PC-3 (cell line): ENCODE results near the gene CROCC2. TPM values are rescaled to one million over a fixed set of nuclear protein-coding genes. Genes with fewer than 3 reads are reported as not detected.

Source experiments
- ATAC-seq: fragments of 200-7000 bp; cut with Tn5 transposase; 2 replicates; pipeline ENCODE4 v1.9.1; 2020; ENCODE audit warnings: mild to moderate bottlenecking, moderate library complexity
- BruUV-seq: library from RNA; stranded (reverse); fragments of 400-500 nt; replicated peaks from 2 replicates; lab custom pipeline; 2021; lab: Mats Ljungman, UMichigan
- CTCF ChIA-PET: fragments of 300-600 bp; sonication (Branson Sonifier 250); formaldehyde crosslinking; loops from one replicate; lab custom pipeline; 2022; ENCODE audit warnings: antibody characterized with exemption; lab: Charles Lee
- POLR2A ChIA-PET: fragments of 300-600 bp; sonication (Branson Sonifier 250); formaldehyde crosslinking; loops from one replicate; lab custom pipeline; 2022; ENCODE audit warnings: antibody characterized with exemption; ENCODE audit not compliant: unreplicated experiment; lab: Charles Lee
- DNase-seq: peaks from one replicate; pipeline ENCODE4 v3.0.0-alpha.2; 2015
- H2AFZ ChIP-seq: fragments of 300-600 bp; sonication (generic); 2 replicates; pipeline ENCODE4 v1.6.0; 2016; ENCODE audit warnings: antibody characterized with exemption, low read length
- H3F3A ChIP-seq: fragments of 300-600 bp; sonication (generic); one replicate; pipeline ENCODE4 v1.6.0; 2017; ENCODE audit warnings: antibody characterized with exemption, low read length, control low read depth, mild to moderate bottlenecking; ENCODE audit not compliant: unreplicated experiment
- H3K27ac ChIP-seq: fragments of 300-600 bp; sonication (generic); 2 replicates; pipeline ENCODE4 v1.5.1; 2016; ENCODE audit warnings: mild to moderate bottlenecking, low read length
- H3K27me3 ChIP-seq: fragments of 300-600 bp; sonication (generic); 2 replicates; pipeline ENCODE4 v1.6.1; 2016; ENCODE audit warnings: low read length, mixed read lengths
- H3K36me3 ChIP-seq: fragments of 300-600 bp; sonication (generic); 2 replicates; pipeline ENCODE4 v1.6.1; 2016; ENCODE audit warnings: low read depth, mixed run types, low read length, mixed read lengths
- H3K4me1 ChIP-seq: fragments of 300-600 bp; sonication (generic); 2 replicates; pipeline ENCODE4 v1.5.1; 2016; ENCODE audit warnings: low read length; ENCODE audit not compliant: insufficient read depth
- H3K4me2 ChIP-seq: fragments of 300-600 bp; sonication (generic); 2 replicates; pipeline ENCODE4 v1.6.0; 2016; ENCODE audit warnings: low read length
- H3K4me3 ChIP-seq: fragments of 300-600 bp; sonication (generic); 2 replicates; pipeline ENCODE4 v1.5.1; 2016; ENCODE audit warnings: mild to moderate bottlenecking, low read length, mixed read lengths
- H3K79me2 ChIP-seq: fragments of 300-600 bp; sonication (generic); 2 replicates; pipeline ENCODE4 v1.6.1; 2017; ENCODE audit warnings: low read length, mixed read lengths
- H3K9ac ChIP-seq: fragments of 300-600 bp; sonication (generic); 2 replicates; pipeline ENCODE4 v1.6.0; 2016; ENCODE audit warnings: mild to moderate bottlenecking, low read length
- H3K9me2 ChIP-seq: fragments of 300-600 bp; sonication (generic); replicated peaks from 2 replicates; pipeline ENCODE4 v1.6.1; 2016; ENCODE audit warnings: mixed run types, low read length, mixed read lengths
- H3K9me3 ChIP-seq: fragments of 300-600 bp; sonication (generic); 2 replicates; pipeline ENCODE4 v1.6.1; 2016; ENCODE audit warnings: low read length, mixed read lengths
- H4K20me1 ChIP-seq: fragments of 300-600 bp; sonication (generic); 2 replicates; pipeline ENCODE4 v1.6.1; 2016; ENCODE audit warnings: low read length, mixed read lengths
- EZH2 ChIP-seq: fragments of 300-600 bp; sonication (generic); IDR thresholded peaks from one replicate; pipeline ENCODE4 v1.6.1; 2017; ENCODE audit warnings: antibody characterized with exemption, mild to moderate bottlenecking, low read length; ENCODE audit not compliant: unreplicated experiment
- EZH2phosphoT487 ChIP-seq: fragments of 300-600 bp; sonication (generic); IDR thresholded peaks from 2 replicates; pipeline ENCODE4 v1.6.1; 2018; ENCODE audit warnings: mild to moderate bottlenecking, antibody characterized with exemption, low read length, borderline replicate concordance
- intact Hi-C: fragments of 100-400 bp; cut with micrococcal nuclease; formaldehyde crosslinking; loops from 2 replicates; pipeline ENCODE4 v1.9.0; 2023
- total RNA-seq: library from RNA; depleted of rRNA; stranded (reverse); fragments of >200 nt; gene quantifications from 2 replicates; pipeline ENCODE4 v1.2.3, GENCODE V29; 2014
- TF ChIP-seq, protein P1 (sequence below): fragments of 300-600 bp; sonication (generic); conservative IDR thresholded peaks from 2 replicates; pipeline ENCODE4 v1.5.1; 2017; ENCODE audit warnings: antibody characterized with exemption, low read depth, mild to moderate bottlenecking, low read length

Gene CROCC2
- total RNA-seq, 1 experiment from 2014 or later: not detected

DNA sequence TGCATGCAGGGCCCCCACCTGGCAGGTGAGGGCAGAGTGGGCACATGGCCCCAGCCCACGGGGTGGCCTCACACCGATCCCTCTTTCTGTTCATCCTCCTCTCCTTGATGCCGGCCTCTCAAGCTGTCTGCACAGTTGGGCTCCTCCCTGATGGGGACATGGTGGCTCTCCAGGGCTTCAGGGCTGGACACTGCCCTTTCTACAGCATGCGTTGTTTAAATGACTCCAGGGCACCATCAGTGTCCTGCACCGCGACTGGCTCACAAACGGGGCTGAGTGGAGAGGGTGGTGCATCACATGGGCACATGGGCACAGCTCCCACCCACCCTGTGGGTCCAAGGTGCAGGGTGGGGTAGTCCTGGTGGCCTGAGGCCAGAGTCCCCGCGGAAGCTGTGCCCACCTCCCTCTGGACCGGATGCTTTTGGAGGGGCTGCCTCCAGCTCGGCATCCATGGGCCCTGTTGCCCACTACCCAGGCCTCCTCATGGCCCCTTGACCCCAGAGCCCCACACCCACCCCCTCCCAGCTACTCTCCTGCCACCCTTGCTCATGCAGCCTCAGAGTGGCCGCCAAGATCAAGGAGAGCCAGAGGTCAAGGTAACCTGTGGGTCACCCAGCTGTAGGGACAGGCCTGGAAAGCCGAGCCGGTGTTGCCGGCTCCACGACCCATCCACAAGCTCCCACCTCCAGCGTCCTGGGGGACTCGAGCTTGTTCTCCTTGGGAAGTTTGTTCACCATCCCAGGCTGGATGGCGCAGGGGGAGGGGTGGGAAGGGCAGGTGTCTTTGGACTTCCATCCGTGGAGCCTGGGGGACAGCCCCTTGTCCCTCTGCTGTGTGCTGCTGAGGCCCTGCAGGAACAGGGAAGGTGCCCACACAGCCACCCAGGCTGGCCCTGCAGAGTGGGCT is 80.0 kb downstream of the CROCC2 start:
- no peak for TF ChIP-seq EZH2
- TF ChIP-seq, protein P1, sequence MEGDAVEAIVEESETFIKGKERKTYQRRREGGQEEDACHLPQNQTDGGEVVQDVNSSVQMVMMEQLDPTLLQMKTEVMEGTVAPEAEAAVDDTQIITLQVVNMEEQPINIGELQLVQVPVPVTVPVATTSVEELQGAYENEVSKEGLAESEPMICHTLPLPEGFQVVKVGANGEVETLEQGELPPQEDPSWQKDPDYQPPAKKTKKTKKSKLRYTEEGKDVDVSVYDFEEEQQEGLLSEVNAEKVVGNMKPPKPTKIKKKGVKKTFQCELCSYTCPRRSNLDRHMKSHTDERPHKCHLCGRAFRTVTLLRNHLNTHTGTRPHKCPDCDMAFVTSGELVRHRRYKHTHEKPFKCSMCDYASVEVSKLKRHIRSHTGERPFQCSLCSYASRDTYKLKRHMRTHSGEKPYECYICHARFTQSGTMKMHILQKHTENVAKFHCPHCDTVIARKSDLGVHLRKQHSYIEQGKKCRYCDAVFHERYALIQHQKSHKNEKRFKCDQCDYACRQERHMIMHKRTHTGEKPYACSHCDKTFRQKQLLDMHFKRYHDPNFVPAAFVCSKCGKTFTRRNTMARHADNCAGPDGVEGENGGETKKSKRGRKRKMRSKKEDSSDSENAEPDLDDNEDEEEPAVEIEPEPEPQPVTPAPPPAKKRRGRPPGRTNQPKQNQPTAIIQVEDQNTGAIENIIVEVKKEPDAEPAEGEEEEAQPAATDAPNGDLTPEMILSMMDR: no peak
- no peak for TF ChIP-seq EZH2phosphoT487

DNA sequence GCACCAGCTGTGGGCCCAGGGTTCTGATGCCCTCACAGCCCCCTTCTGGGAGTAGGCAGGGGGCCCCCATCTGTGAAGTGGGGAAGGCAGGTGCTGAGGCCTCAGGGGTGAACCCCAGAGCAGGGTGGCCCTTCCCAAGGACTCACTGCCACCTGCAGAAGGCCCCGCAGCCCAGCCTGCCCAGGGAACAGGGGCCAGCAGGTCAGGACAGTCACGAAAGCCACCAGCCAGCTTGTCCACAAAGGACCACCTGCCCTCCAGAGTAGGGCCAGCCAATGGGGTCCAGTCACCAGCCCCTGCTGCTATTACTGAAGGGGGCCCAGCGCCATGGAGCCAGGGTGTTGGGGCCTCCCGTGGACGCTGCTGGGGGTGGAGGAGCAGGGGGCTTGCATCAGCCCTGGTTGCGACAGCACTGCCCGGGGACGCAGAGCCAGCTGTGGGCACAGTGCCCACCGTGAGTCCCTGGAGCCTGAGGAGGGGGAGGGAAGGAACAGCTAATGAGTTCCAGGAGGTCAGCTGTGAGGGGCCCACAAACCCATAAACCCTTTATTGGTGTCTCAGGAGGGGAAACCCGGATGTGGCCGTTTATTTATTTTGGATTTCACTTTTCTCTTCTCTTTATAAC is 80.8 kb downstream of the CROCC2 start:
- peaks cover 8% of the 10 kb centered on the region; the same call in 1 of the 2 replicates for H3K27me3 ChIP-seq
- intact Hi-C loops: no loop called here
- H3K79me2 ChIP-seq: no peaks in the 10 kb centered on the region
- no peak overlapping the region for H3K9ac ChIP-seq
- DNase-seq (no peak), ATAC-seq (no peak)
- no peak for TF ChIP-seq EZH2
- TF ChIP-seq, protein P1: no peak
- TF ChIP-seq EZH2phosphoT487: no peak
- no peaks in the 10 kb centered on the region for H3K9me3 ChIP-seq
- H3K27ac ChIP-seq: no peak overlapping the region
- peaks cover 8% of the 10 kb centered on the region for H3K4me1 ChIP-seq
- no peaks in the 10 kb centered on the region for H3K36me3 ChIP-seq
- no peak overlapping the region for H3K4me3 ChIP-seq
- no peaks in the 10 kb centered on the region for H3K9me2 ChIP-seq
- no peak overlapping the region for H2AFZ ChIP-seq
- no peaks in the 10 kb centered on the region for H4K20me1 ChIP-seq
- H3K4me2 ChIP-seq: no peak overlapping the region
- no peaks in the 10 kb centered on the region for H3F3A ChIP-seq
- ChIA-PET CTCF (no interaction called here), POLR2A (no interaction called here)
- BruUV-seq: no TSS peak

More for the DNA sequence above, 80.0 kb downstream of the CROCC2 start:
- peaks cover 2% of the 10 kb centered on the region for H3K4me1 ChIP-seq
- no peaks in the 10 kb centered on the region for H3K9me3 ChIP-seq
- ChIA-PET CTCF (no interaction called here), POLR2A (no interaction called here)
- no peak overlapping the region for H2AFZ ChIP-seq
- no peak overlapping the region for H3K9ac ChIP-seq
- no peaks in the 10 kb centered on the region for H3K9me2 ChIP-seq
- H3K79me2 ChIP-seq: no peaks in the 10 kb centered on the region
- intact Hi-C loops: no loop called here
- H3K27ac ChIP-seq: no peak overlapping the region
- H3F3A ChIP-seq: no peaks in the 10 kb centered on the region
- H3K36me3 ChIP-seq: no peaks in the 10 kb centered on the region
- ATAC-seq (no peak), DNase-seq (no peak)
- no peak overlapping the region for H3K4me2 ChIP-seq
- H3K4me3 ChIP-seq: no peak overlapping the region
- no TSS peak for BruUV-seq
- peaks cover 8% of the 10 kb centered on the region; the same call in 1 of the 2 replicates for H3K27me3 ChIP-seq
- H4K20me1 ChIP-seq: no peaks in the 10 kb centered on the region
